ENCODE measurements around the gene CEBPG. TPM values are rescaled to one million over a fixed set of nuclear protein-coding genes. Genes with fewer than 3 reads are reported as not detected.

CEBPG gene
- total RNA-seq, 1 experiment from 2014 or later = 39.5 TPM

DNA sequence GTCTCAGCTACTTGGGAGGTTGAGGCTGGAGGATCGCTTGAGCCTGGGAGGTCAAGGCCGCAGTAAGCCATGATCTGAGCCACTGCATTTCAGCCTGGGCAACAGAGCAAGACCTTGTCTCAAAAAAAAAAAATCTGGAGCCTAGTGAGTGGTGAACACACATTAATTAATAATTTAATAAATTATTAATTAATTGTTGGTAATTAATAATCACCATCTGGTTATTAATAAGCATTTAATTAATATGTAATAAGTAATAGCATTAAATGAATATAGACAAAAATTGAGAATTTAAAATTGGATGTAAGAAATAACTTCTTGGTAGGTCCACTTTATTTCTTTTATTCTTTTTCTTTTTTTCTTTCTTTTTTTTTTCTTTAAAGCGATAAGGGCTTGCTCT, 39.2 kb upstream of the CEBPG start:
- Mint-ChIP-seq H3K36me3 (ENCODE audit: insufficient read depth, unreplicated experiment) (no peaks in the 10 kb centered on the region), H3K27me3 (ENCODE audit: unreplicated experiment) (peaks cover 39% of the 10 kb centered on the region), H3K27ac (ENCODE audit: unreplicated experiment) (no peak overlapping the region), H3K4me3 (ENCODE audit: low read depth, unreplicated experiment) (no peak overlapping the region), H3K9me3 (ENCODE audit: low read depth, unreplicated experiment) (no peaks in the 10 kb centered on the region), H3K4me1 (ENCODE audit: low read depth, unreplicated experiment) (no peaks in the 10 kb centered on the region)
- CTCF ChIA-PET = no interaction called here
- intact Hi-C loops (cut with micrococcal nuclease; ENCODE audit: unreplicated experiment) = no loop called here
- DNase-seq = no peak
- BruUV-seq (replicated peaks) = no TSS peak
- TF ChIP-seq, protein P1, sequence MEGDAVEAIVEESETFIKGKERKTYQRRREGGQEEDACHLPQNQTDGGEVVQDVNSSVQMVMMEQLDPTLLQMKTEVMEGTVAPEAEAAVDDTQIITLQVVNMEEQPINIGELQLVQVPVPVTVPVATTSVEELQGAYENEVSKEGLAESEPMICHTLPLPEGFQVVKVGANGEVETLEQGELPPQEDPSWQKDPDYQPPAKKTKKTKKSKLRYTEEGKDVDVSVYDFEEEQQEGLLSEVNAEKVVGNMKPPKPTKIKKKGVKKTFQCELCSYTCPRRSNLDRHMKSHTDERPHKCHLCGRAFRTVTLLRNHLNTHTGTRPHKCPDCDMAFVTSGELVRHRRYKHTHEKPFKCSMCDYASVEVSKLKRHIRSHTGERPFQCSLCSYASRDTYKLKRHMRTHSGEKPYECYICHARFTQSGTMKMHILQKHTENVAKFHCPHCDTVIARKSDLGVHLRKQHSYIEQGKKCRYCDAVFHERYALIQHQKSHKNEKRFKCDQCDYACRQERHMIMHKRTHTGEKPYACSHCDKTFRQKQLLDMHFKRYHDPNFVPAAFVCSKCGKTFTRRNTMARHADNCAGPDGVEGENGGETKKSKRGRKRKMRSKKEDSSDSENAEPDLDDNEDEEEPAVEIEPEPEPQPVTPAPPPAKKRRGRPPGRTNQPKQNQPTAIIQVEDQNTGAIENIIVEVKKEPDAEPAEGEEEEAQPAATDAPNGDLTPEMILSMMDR (IDR thresholded peaks at IDR 0.05; ENCODE audit: unreplicated experiment) = no peak

GRCh38 chr19:33335446-33335845, 38.1 kb upstream of the CEBPG start:
- Mint-ChIP-seq H3K4me3 (ENCODE audit: low read depth, unreplicated experiment) (no peak overlapping the region), H3K27me3 (ENCODE audit: unreplicated experiment) (peaks cover 39% of the 10 kb centered on the region), H3K4me1 (ENCODE audit: low read depth, unreplicated experiment) (no peaks in the 10 kb centered on the region), H3K36me3 (ENCODE audit: insufficient read depth, unreplicated experiment) (no peaks in the 10 kb centered on the region), H3K27ac (ENCODE audit: unreplicated experiment) (no peak overlapping the region), H3K9me3 (ENCODE audit: low read depth, unreplicated experiment) (no peaks in the 10 kb centered on the region)
- intact Hi-C loops (cut with micrococcal nuclease; ENCODE audit: unreplicated experiment) = no loop called here
- CTCF ChIA-PET = no interaction called here
- no TSS peak for BruUV-seq (replicated peaks)
- DNase-seq = no peak
- TF ChIP-seq, protein P1 (IDR thresholded peaks at IDR 0.05; ENCODE audit: unreplicated experiment) = no peak

GRCh38 chr19:33339016-33339984, 34.2 kb upstream of the CEBPG start:
- intact Hi-C loops (cut with micrococcal nuclease; ENCODE audit: unreplicated experiment) = no loop called here
- no TSS peak for BruUV-seq (replicated peaks)
- H3K9me3 Mint-ChIP-seq (ENCODE audit: low read depth, unreplicated experiment) = no peaks in the 10 kb centered on the region
- TF ChIP-seq, protein P1 (IDR thresholded peaks at IDR 0.05; ENCODE audit: unreplicated experiment) = no peak
- H3K4me3 Mint-ChIP-seq (ENCODE audit: low read depth, unreplicated experiment) = no peak overlapping the region
- no peak for DNase-seq
- CTCF ChIA-PET = no interaction called here
- H3K27me3 Mint-ChIP-seq (ENCODE audit: unreplicated experiment) = peaks cover 74% of the 10 kb centered on the region
- H3K27ac Mint-ChIP-seq (ENCODE audit: unreplicated experiment) = no peak overlapping the region
- no peaks in the 10 kb centered on the region for H3K4me1 Mint-ChIP-seq (ENCODE audit: low read depth, unreplicated experiment)
- no peaks in the 10 kb centered on the region for H3K36me3 Mint-ChIP-seq (ENCODE audit: insufficient read depth, unreplicated experiment)

DNA sequence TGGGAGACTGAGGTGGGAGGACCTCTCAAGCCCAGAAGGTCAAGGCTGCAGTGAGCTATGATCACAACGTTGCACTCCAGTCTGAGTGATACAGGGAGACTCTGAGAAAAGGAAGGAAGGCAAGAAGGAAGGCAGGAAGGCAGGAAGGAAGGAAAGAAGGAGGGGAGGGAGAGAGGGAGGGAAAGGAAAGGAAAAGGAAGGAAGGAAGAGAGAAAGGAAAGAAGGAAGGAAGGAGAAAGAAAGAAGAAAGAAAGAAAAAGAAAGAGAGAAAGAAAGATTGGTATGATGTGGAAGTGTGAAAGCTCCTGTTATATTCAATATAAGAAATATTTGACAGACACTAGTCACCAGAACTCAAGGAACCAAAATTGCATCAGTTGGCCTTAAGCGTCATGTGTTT, 32.5 kb upstream of the CEBPG start:
- TF ChIP-seq, protein P1 (IDR thresholded peaks at IDR 0.05; ENCODE audit: unreplicated experiment) = no peak
- Mint-ChIP-seq H3K27ac (ENCODE audit: unreplicated experiment) (no peak overlapping the region), H3K36me3 (ENCODE audit: insufficient read depth, unreplicated experiment) (no peaks in the 10 kb centered on the region), H3K27me3 (ENCODE audit: unreplicated experiment) (peaks cover 91% of the 10 kb centered on the region), H3K4me1 (ENCODE audit: low read depth, unreplicated experiment) (no peaks in the 10 kb centered on the region), H3K9me3 (ENCODE audit: low read depth, unreplicated experiment) (no peaks in the 10 kb centered on the region), H3K4me3 (ENCODE audit: low read depth, unreplicated experiment) (no peak overlapping the region)
- CTCF ChIA-PET = interaction anchor here (0.6 kb wide), 2 partner anchors 8 to 1320 kb away, joined by 4 to 5 read pairs; no protein-coding TSS in a partner anchor
- intact Hi-C loops (cut with micrococcal nuclease; ENCODE audit: unreplicated experiment) = no loop called here
- no peak for DNase-seq
- BruUV-seq (replicated peaks) = no TSS peak

All from Calu3 (cell line).